ENCODE data around the gene CPNE6. TPM values are rescaled to one million over a fixed set of nuclear protein-coding genes. Genes with fewer than 3 reads are reported as not detected.

Gene CPNE6
- total RNA-seq, 1 experiment from 2014 or later, result not detected

GRCh38 chr14:24055971-24056799 is 15.2 kb upstream of the CPNE6 start:
- intact Hi-C loops (cut with micrococcal nuclease; ENCODE audit: unreplicated experiment), result no loop called here
- BruUV-seq (replicated peaks), result no TSS peak
- H3K27ac ChIP-seq, result no peak overlapping the region
- H3K4me3 ChIP-seq, result no peak overlapping the region
- no peaks in the 10 kb centered on the region for H3K9me3 ChIP-seq (ENCODE audit: insufficient read depth, low read depth)
- H3K27me3 ChIP-seq (ENCODE audit: insufficient read depth, low read depth), result peaks cover 30% of the 10 kb centered on the region
- no peaks in the 10 kb centered on the region for H3K79me2 ChIP-seq (ENCODE audit: low read depth)
- H3K36me3 ChIP-seq (ENCODE audit: low read depth), result no peaks in the 10 kb centered on the region
- H2AFZ ChIP-seq, result no peak overlapping the region
- POLR2A ChIA-PET (ENCODE audit: unreplicated experiment), result interaction anchor here (0.5 kb wide), 1 partner anchor 163 kb away, joined by 3 read pairs; no protein-coding TSS in a partner anchor
- CTCF ChIA-PET, result interaction anchor here (0.5 to 0.8 kb wide), 2 partner anchors 52 kb away, joined by 3 read pairs; no protein-coding TSS in a partner anchor
- no peaks in the 10 kb centered on the region for H4K20me1 ChIP-seq (ENCODE audit: insufficient read depth)
- TF ChIP-seq EZH2 (IDR thresholded peaks at IDR 0.05; ENCODE audit: low read depth) (no peak), CTCF (conservative IDR thresholded peaks at IDR 0.05) (no peak)
- H3K4me2 ChIP-seq, result no peak overlapping the region
- DNase-seq, result no peak
- H3K4me1 ChIP-seq (replicated peaks; ENCODE audit: insufficient read depth), result no peaks in the 10 kb centered on the region
- no peaks in the 10 kb centered on the region for H3K9me2 ChIP-seq (ENCODE audit: insufficient read depth)
- no peaks in the 10 kb centered on the region for H3F3A ChIP-seq (ENCODE audit: insufficient read depth, low read depth)

- POLR2A ChIA-PET (ENCODE audit: unreplicated experiment), result no interaction called here
- H3K27me3 ChIP-seq (ENCODE audit: insufficient read depth, low read depth), result peaks cover 30% of the 10 kb centered on the region
These were observed 14.6 kb upstream of the CPNE6 start for GRCh38 chr14:24056800-24057184.

GRCh38 chr14:24057271-24057670 is 14.1 kb upstream of the CPNE6 start:
- Histone ChIP-seq H3K9me2 (ENCODE audit: insufficient read depth) (no peaks in the 10 kb centered on the region), H4K20me1 (ENCODE audit: insufficient read depth) (no peaks in the 10 kb centered on the region), H2AFZ (no peak overlapping the region), H3K9me3 (ENCODE audit: insufficient read depth, low read depth) (no peaks in the 10 kb centered on the region), H3K4me3 (no peak overlapping the region), H3K27me3 (ENCODE audit: insufficient read depth, low read depth) (peaks cover 30% of the 10 kb centered on the region), H3K4me1 (replicated peaks; ENCODE audit: insufficient read depth) (no peaks in the 10 kb centered on the region), H3F3A (ENCODE audit: insufficient read depth, low read depth) (no peaks in the 10 kb centered on the region), H3K27ac (no peak overlapping the region), H3K79me2 (ENCODE audit: low read depth) (no peaks in the 10 kb centered on the region), H3K36me3 (ENCODE audit: low read depth) (no peaks in the 10 kb centered on the region), H3K4me2 (no peak overlapping the region)
- TF ChIP-seq CTCF (conservative IDR thresholded peaks at IDR 0.05) (no peak), EZH2 (IDR thresholded peaks at IDR 0.05; ENCODE audit: low read depth) (no peak)
- ChIA-PET POLR2A (ENCODE audit: unreplicated experiment) (interaction anchor here (0.6 kb wide), 1 partner anchor 468 kb away, joined by 4 read pairs; no protein-coding TSS in a partner anchor), CTCF (interaction anchor here (0.6 to 1.0 kb wide), 3 partner anchors 10 to 83 kb away, joined by 3 read pairs; no protein-coding TSS in a partner anchor)
- intact Hi-C loops (cut with micrococcal nuclease; ENCODE audit: unreplicated experiment), result no loop called here
- no peak for DNase-seq
- no TSS peak for BruUV-seq (replicated peaks)

More at GRCh38 chr14:24056800-24057184, 14.6 kb upstream of the CPNE6 start:
- H4K20me1 ChIP-seq (ENCODE audit: insufficient read depth), result no peaks in the 10 kb centered on the region
- no peaks in the 10 kb centered on the region for H3K36me3 ChIP-seq (ENCODE audit: low read depth)
- no peak overlapping the region for H3K4me2 ChIP-seq
- no TSS peak for BruUV-seq (replicated peaks)
- intact Hi-C loops (cut with micrococcal nuclease; ENCODE audit: unreplicated experiment), result no loop called here
- no peak overlapping the region for H3K4me3 ChIP-seq
- no peaks in the 10 kb centered on the region for H3K9me3 ChIP-seq (ENCODE audit: insufficient read depth, low read depth)
- H3F3A ChIP-seq (ENCODE audit: insufficient read depth, low read depth), result no peaks in the 10 kb centered on the region
- no peaks in the 10 kb centered on the region for H3K4me1 ChIP-seq (replicated peaks; ENCODE audit: insufficient read depth)
- no peak for TF ChIP-seq EZH2 (IDR thresholded peaks at IDR 0.05; ENCODE audit: low read depth)
- TF ChIP-seq CTCF (conservative IDR thresholded peaks at IDR 0.05), result no peak
- DNase-seq, result no peak
- no peaks in the 10 kb centered on the region for H3K9me2 ChIP-seq (ENCODE audit: insufficient read depth)
- no peak overlapping the region for H3K27ac ChIP-seq
- H3K79me2 ChIP-seq (ENCODE audit: low read depth), result no peaks in the 10 kb centered on the region
- CTCF ChIA-PET, result interaction anchor here (0.5 to 0.6 kb wide), 2 partner anchors 51 to 83 kb away, joined by 3 read pairs; no protein-coding TSS in a partner anchor
- H2AFZ ChIP-seq, result no peak overlapping the region
